Motor neuron (in vitro differentiated cells): ENCODE results near the gene SEMA4D. TPM values are rescaled to one million over a fixed set of nuclear protein-coding genes. Genes with fewer than 3 reads are reported as not detected.

Experiments
- ATAC-seq, 8 experiments: fragments of 200-7000 bp; cut with Tn5 transposase; replicated peaks in 6 of 8; 2 replicates each; pipeline ENCODE4 v1.8.0; 2021; ENCODE audit warnings: mild to moderate bottlenecking in 8 of 8, moderate library complexity in 8 of 8
- H3K27ac ChIP-seq, 2 donors: fragments of 250-450 bp; sonication (Bioruptor Pico); 2 replicates each; pipeline ENCODE4 v1.9.0; 2021; ENCODE audit warnings: antibody characterized with exemption in 2 of 2, mild to moderate bottlenecking in 2 of 2, moderate library complexity in 1 of 2
- H3K4me1 ChIP-seq, 2 donors: fragments of 250-450 bp; sonication (Bioruptor Pico); replicated peaks in 1 of 2; 2 replicates each; pipeline ENCODE4 v1.6.1; 2021; ENCODE audit warnings: antibody characterized with exemption in 2 of 2, mild to moderate bottlenecking in 2 of 2, moderate library complexity in 1 of 2
- H3K4me3 ChIP-seq, 5 donors: fragments of 250-450 bp; sonication (Bioruptor Pico); 2 replicates each; pipeline ENCODE4 v1.9.0; 2021; ENCODE audit warnings: antibody characterized with exemption in 5 of 5, mild to moderate bottlenecking in 5 of 5, moderate library complexity in 4 of 5
- WGBS, 10 experiments: fragments of 450-650 bp; shearing (Covaris generic); methylation state at CpG; one replicate each; pipeline ENCODE4 v1.0.0; 2022; 5-methylcytosine and 5-hydroxymethylcytosine counted together
- in situ Hi-C, 9 experiments: fragments of 400-800 bp; cut with MboI; loops; one replicate each; pipeline ENCODE4 v1.15.0; 2021; ENCODE audit warnings: low sequenced_read_pairs in 9 of 9, low pct_unique_long_range_greater_than_20kb in 2 of 9; ENCODE audit not compliant: unreplicated experiment in 9 of 9
- total RNA-seq, 8 experiments: library from RNA; unstranded; fragments of 300-600 nt; gene quantifications; 2 replicates each; pipeline versions ENCODE4 v1.2.3 to v1.2.4, GENCODE V29; 2022

Gene SEMA4D
- total RNA-seq, 8 experiments from 2014 or later = 1.2 to 30.1 (median 13.8) TPM

DNA sequence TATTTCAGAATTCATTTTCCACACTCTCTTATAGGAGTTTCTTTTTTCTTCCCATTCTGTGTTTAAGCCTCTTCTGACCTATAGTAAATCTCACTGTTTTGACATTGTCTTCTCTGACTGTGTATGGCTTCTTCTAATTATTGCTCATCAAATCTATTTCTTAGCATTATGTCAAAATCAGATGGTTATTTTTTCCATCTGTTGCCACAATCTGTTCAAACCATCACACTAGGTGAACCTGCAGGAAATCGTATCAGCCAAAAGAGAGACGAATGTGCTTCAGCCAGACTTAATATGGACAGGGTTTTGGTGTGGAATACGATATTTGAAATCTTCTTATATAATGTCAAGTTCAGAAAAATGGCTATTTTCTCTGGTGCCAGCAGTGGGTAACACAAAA is 15.9 kb upstream of the SEMA4D start:
- in situ Hi-C loops = no loop called here
- no peak overlapping the region for H3K27ac ChIP-seq
- no peak overlapping the region for H3K4me3 ChIP-seq
- H3K4me1 ChIP-seq = peaks cover 7% of the 10 kb centered on the region in 2 donors
- ATAC-seq = no peak
- WGBS, 10 experiments = 16 to 95% (median 80%) methylated on average over 1 to 3 of the region's 3 CpGs

DNA sequence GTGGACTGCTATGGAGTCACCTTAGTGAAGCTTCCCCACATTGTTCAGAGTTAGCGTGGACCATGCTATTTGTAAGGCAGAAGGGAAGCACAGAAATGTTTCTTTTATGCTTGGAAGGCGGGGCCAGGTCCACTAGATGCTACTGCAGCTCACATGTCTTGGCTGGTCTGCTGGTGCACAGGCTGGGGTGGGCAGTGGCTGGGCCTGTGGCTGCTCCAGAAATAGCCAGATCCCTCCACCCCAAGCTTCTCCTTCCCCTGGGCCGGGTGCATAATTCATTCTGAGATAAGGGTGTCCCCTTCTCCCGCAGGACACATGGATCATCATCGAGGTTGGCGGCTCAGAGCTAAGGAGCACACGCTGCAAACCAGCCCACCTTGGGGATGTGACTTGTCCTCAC is 14.5 kb upstream of the SEMA4D start:
- Histone ChIP-seq H3K4me1 (peaks cover 7% of the 10 kb centered on the region in 2 donors), H3K4me3 (no peak overlapping the region), H3K27ac (no peak overlapping the region)
- ATAC-seq = peak in 2 of 8 experiments; percentile 50 to 58
- WGBS, 10 experiments = 17 to 100% (median 86%) methylated on average over 1 to 5 of the region's 7 CpGs; no CpG with 5 or more reads in 4 of the 10 experiments
- in situ Hi-C loops = no loop called here

DNA sequence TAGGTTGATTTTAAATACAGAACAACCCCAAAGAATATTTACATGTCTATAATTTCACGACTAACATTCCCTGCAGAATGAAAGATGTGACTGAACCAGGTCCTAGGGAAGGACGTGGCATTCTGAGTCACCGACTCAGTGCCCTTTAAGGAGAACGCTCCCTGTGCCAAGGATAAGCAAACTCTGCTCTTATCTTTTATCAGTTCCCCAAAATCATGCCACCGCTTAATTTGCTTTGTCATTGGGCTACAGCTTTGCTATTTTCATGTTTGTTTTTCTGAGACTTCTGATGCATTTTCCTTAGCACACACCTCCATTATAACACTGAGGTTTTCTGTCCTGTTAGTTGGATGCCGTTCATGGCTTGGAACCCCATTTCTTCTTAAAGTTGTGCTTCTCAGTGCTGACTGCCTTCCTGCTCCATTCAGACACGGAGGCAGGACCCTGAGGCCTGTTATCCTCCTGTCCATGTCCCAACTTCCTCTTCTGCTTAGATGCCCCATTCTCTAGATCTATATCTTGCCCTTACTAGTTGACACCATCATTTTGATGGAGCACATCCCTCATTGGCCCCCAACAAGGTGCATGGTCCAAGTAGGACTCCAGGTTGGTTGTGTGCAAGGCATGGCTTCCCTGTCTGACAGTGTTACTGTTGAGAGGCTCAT is 11.2 kb upstream of the SEMA4D start:
- peaks cover 13 to 14% of the 10 kb centered on the region in 2 donors for H3K4me1 ChIP-seq
- 57 to 91% (median 80%) methylated on average over 2 to 7 of the region's 7 CpGs; no CpG with 5 or more reads in 1 of the 10 experiments for WGBS, 10 experiments
- no peak for ATAC-seq
- no peak overlapping the region for H3K27ac ChIP-seq
- in situ Hi-C loops = no loop called here
- H3K4me3 ChIP-seq = no peak overlapping the region

DNA sequence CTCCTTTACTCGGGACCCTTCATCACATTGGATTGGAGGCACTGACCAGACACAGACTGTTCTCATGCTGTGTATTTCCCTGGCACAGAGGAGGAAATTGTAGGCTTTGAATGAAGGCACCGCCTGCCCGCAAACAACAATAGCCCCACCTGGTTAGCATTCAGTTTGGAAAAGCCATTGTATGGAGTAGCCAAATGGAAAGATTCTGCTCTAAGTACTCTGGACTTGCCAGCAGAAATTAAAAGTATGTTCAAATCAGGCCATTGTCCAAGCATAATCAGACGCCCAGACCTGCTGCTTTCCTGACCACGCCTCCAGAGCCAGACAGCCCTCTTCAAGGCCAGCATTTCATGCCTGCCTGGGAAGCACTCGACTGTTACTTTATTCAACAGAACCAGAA is 8.0 kb upstream of the SEMA4D start:
- Histone ChIP-seq H3K4me1 (peaks cover 10 to 13% of the 10 kb centered on the region in 2 donors), H3K4me3 (no peak overlapping the region), H3K27ac (no peak overlapping the region)
- peak; percentile 42 to 73 (median 60) for ATAC-seq
- in situ Hi-C loops = no loop called here
- 0 to 85% (median 42%) methylated on average over 1 to 6 of the region's 6 CpGs; no CpG with 5 or more reads in 1 of the 10 experiments for WGBS, 10 experiments

- H3K4me3 ChIP-seq = no peak overlapping the region
- in situ Hi-C loops = no loop called here
- H3K27ac ChIP-seq = no peak overlapping the region
- H3K4me1 ChIP-seq = peaks cover 10 to 13% of the 10 kb centered on the region in 2 donors
- ATAC-seq = no peak
Observed at GRCh38 chr9:89505048-89505447, 7.1 kb upstream of the SEMA4D start.

GRCh38 chr9:89502671-89503070 is 4.8 kb upstream of the SEMA4D start:
- in situ Hi-C loops = no loop called here
- Histone ChIP-seq H3K27ac (no peak overlapping the region), H3K4me1 (peaks cover 16 to 17% of the 10 kb centered on the region in 2 donors), H3K4me3 (no peak overlapping the region)
- ATAC-seq = no peak
- WGBS, 10 experiments = 0 to 73% (median 66%) methylated on average over 1 to 5 of the region's 5 CpGs; no CpG with 5 or more reads in 2 of the 10 experiments

DNA sequence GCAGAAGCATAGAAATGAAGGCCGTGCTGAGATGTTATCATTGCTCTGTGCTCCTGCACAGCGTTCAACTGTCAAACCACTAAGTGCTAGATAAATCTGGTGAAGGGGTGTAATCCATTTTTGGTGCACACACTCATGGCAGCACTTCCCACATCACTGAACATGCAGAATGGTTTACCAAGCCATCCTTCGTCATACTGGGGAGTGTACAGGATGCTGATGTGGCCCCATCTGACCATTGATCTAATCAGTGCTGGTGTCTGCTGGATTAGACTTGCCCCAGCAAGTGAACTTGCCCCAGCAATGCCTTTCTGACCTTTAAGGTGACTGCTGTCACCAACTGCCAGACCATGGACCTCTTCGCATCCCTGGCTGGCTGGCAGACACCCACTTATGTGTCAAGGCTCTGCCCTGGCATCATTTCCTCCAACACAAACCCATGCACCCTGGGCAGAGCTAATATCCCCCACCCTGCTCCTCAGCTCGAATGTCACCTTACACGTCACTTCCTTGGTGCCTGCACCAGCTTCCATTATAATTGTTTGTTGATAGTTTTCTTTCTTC is 4.2 kb upstream of the SEMA4D start:
- no peak overlapping the region for H3K4me3 ChIP-seq
- 7 to 100% (median 78%) methylated on average over 1 to 5 of the region's 6 CpGs; no CpG with 5 or more reads in 2 of the 10 experiments for WGBS, 10 experiments
- in situ Hi-C loops = no loop called here
- H3K27ac ChIP-seq = no peak overlapping the region
- no peak for ATAC-seq
- H3K4me1 ChIP-seq = peaks cover 16 to 17% of the 10 kb centered on the region in 2 donors

GRCh38 chr9:89501311-89501898 is 3.5 kb upstream of the SEMA4D start:
- Histone ChIP-seq H3K27ac (no peak overlapping the region), H3K4me1 (peaks cover 18 to 20% of the 10 kb centered on the region in 2 donors), H3K4me3 (no peak overlapping the region)
- 52 to 83% (median 71%) methylated on average over 2 to 6 of the region's 12 CpGs; no CpG with 5 or more reads in 5 of the 10 experiments for WGBS, 10 experiments
- in situ Hi-C loops = no loop called here
- ATAC-seq = no peak

DNA sequence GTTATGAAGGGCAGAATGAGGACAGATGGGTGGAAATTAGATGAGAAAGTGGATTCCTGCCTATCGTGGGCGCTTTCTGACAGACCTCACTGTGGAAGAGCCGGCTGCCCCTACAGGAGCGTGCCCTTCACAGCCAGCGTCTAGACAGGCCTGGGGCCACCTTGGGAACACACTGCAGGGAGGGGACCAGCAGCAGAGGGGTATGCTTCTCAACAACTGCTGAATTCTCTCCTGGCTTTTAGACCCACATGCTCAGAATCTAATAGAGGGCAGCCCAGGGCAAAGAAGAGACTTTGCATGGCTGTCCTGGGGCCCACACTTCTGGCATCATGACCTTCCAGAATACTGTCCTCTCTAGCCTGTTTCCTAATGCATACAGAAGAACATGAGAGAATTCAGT is 2.1 kb upstream of the SEMA4D start:
- H3K4me3 ChIP-seq = no peak overlapping the region
- H3K27ac ChIP-seq = no peak overlapping the region
- WGBS, 10 experiments = 65% methylated on average over 2 of the region's 5 CpGs; no CpG with 5 or more reads in 9 of the 10 experiments
- no peak for ATAC-seq
- in situ Hi-C loops = no loop called here
- H3K4me1 ChIP-seq = peaks cover 20 to 22% of the 10 kb centered on the region in 2 donors

DNA sequence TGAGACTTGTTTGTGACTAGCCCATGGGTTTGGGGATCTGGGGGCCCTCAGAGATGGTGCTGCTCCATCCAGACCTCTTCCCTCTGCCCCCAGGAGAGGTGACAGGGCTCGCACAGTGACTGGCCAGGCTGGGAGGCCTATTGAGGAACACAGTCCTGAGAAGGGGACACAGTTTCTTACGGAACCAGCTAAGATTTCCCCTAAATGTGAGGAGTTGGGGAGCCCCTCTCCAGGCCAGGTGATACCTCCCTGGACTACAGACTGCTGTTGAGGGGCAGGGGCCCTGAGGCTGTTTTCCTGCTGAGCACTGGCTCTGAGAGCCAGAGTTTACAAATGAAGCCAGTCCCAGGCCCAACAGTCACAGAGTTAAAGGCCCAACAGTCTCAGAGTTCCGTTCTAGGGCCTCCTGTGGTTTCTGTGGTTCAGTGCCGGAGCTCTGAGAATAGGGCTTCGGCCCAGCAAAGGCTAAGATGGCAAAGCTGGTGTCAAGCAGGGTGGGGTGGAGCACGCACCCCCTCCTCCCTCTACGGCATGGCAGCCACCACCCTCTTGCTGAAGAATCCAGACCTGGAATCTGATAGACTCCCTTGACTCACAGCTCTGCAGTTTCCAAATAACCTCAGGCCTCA is 1.1 kb upstream of the SEMA4D start:
- WGBS, 10 experiments = 72 to 100% (median 100%) methylated on average over 1 to 3 of the region's 7 CpGs; no CpG with 5 or more reads in 6 of the 10 experiments
- H3K4me3 ChIP-seq = no peak overlapping the region
- in situ Hi-C loops = no loop called here
- ATAC-seq = no peak
- no peak overlapping the region for H3K27ac ChIP-seq
- peaks cover 25 to 30% of the 10 kb centered on the region in 2 donors for H3K4me1 ChIP-seq

GRCh38 chr9:89497257-89497963 is 503 bp downstream of the SEMA4D start:
- Histone ChIP-seq H3K27ac (peak overlapping the region; percentile 71 to 83), H3K4me1 (peaks cover 36 to 37% of the 10 kb centered on the region in 2 donors), H3K4me3 (peak overlapping the region; percentile 64 to 98 (median 95))
- WGBS, 10 experiments = 0% methylated on average over 1 of the region's 67 CpGs; no CpG with 5 or more reads in 9 of the 10 experiments
- in situ Hi-C loops = no loop called here
- ATAC-seq = peak in 6 of 8 experiments; percentile 37 to 48 (median 46)

DNA sequence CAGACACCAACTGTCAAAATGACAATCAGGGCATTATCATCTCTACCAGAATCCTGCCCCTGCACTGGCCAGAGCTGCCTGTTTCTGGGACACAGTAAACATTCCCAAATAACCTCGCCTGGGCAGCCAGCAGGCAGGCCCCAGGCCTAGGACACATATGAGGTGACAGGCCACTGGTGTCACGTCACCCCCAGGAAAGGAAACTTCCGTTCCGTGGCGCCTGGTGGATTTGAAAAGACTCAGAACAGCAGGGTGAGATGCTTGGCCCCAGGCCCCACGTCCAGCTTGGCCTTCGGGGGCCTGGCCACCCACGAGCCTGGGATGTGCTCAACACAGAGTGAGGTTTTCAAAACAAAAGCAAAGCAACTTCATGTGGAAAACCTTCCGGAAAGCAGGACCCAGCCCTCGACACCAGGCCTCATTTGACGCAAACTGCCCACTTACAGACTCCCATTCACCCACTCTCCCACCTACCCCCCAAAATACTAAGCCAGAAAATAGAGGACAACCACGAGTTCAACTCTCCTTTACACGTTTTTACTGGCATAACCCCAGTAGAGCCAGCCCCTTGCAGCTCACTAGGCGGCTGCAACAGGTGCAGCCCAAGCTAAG is 1.2 kb downstream of the SEMA4D start:
- peak in 1 of 8 experiments; percentile 11 for ATAC-seq
- in situ Hi-C loops = no loop called here
- H3K27ac ChIP-seq = peak overlapping the region; percentile 68 to 85
- peak overlapping the region; percentile 64 to 98 (median 95) for H3K4me3 ChIP-seq
- peaks cover 36 to 37% of the 10 kb centered on the region in 2 donors for H3K4me1 ChIP-seq
- 32 to 80% (median 57%) methylated on average over 1 to 6 of the region's 14 CpGs; no CpG with 5 or more reads in 4 of the 10 experiments for WGBS, 10 experiments
